ENCODE results near the gene HDAC4.

HDAC4 gene

DNA sequence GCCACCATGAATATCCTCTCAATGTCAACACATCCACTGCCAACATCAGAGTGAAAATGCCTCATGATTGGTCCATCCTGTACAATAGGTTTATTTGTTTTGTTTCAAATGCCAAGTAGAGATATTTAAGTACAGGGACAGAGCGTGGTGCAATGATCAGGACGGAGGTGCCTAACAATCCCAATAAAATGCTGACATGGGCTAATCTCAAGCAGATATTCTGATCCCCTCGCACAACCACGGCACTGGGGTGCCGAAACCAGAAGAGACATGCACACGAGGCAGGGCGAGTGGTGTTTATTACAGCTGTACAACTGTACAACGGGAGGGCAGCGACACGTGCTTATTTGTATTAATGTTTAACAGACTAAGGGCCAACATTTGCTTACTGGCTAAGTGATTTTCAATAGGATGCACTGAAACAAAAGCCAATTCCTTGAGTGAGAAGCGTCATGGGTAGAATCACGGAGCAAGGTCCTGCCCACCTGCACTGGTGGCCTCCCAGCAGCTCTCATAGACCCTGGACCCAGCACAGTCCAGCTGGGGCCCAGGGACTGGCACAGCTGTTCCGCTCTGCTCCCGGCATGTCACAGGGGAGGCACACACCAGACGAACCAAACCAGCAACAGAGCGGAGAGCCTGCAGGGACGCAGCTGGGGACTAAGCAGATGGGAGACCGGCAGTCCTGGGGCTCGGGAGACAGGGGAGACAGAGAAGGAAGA is 101.4 kb downstream of the HDAC4 start:
- H3K4me3 ChIP-seq (ENCODE audit: low read length): no peak overlapping the region
- no peaks in the 10 kb centered on the region for H3K36me3 ChIP-seq (ENCODE audit: control insufficient read depth, insufficient read depth, low read length)
- no peak for DNase-seq (ENCODE audit: low read depth, low spot score)
- H3K9me3 ChIP-seq (ENCODE audit: control insufficient read depth, insufficient read depth, low read length): no peaks in the 10 kb centered on the region
- H3K27ac ChIP-seq (ENCODE audit: low read length): no peak overlapping the region
- WGBS (ENCODE audit: insufficient coverage, insufficient read length): no CpG with 5 or more reads among the region's 19 CpGs
- no peaks in the 10 kb centered on the region for H3K27me3 ChIP-seq (ENCODE audit: control insufficient read depth, insufficient read depth, low read length)
- H3K4me1 ChIP-seq (ENCODE audit: control insufficient read depth, insufficient read depth, low read length): peaks cover 12% of the 10 kb centered on the region

DNA sequence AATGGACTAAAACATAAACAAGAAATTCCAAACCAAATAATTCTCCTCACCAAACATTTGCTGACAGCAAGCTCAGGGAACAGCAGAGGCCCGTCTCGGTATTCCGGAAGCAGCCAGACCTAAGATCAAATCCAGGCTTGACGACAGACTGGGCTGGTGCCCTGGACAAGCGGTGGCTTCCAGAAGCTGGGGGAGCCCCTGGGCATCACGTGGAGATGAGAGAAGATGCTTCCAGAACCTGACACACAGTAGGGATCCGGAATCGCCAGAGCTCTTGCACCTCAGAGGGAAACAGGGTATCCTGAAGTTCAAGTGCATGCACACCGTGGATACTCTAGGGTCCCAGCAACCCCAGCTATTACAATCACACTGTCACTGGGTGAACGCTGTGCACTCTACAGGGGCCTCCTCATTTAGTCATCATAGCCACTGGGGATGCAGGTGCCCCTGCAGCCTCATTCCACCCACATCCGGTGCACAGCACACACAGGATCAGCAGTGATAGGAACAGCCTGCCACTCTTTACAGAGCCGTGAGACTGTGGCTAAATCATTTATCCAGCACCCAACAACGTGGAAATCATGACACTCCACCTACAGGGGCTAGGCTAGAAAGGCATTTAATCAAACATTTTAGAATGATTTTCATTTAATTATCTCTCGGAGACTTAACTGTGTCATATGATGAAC is 102.6 kb downstream of the HDAC4 start:
- Histone ChIP-seq H3K9me3 (ENCODE audit: control insufficient read depth, insufficient read depth, low read length) (no peaks in the 10 kb centered on the region), H3K36me3 (ENCODE audit: control insufficient read depth, insufficient read depth, low read length) (no peaks in the 10 kb centered on the region), H3K27me3 (ENCODE audit: control insufficient read depth, insufficient read depth, low read length) (no peaks in the 10 kb centered on the region), H3K4me1 (ENCODE audit: control insufficient read depth, insufficient read depth, low read length) (peaks cover 18% of the 10 kb centered on the region), H3K27ac (ENCODE audit: low read length) (no peak overlapping the region), H3K4me3 (ENCODE audit: low read length) (no peak overlapping the region)
- DNase-seq (ENCODE audit: low read depth, low spot score): no peak
- no CpG with 5 or more reads among the region's 14 CpGs for WGBS (ENCODE audit: insufficient coverage, insufficient read length)

DNA sequence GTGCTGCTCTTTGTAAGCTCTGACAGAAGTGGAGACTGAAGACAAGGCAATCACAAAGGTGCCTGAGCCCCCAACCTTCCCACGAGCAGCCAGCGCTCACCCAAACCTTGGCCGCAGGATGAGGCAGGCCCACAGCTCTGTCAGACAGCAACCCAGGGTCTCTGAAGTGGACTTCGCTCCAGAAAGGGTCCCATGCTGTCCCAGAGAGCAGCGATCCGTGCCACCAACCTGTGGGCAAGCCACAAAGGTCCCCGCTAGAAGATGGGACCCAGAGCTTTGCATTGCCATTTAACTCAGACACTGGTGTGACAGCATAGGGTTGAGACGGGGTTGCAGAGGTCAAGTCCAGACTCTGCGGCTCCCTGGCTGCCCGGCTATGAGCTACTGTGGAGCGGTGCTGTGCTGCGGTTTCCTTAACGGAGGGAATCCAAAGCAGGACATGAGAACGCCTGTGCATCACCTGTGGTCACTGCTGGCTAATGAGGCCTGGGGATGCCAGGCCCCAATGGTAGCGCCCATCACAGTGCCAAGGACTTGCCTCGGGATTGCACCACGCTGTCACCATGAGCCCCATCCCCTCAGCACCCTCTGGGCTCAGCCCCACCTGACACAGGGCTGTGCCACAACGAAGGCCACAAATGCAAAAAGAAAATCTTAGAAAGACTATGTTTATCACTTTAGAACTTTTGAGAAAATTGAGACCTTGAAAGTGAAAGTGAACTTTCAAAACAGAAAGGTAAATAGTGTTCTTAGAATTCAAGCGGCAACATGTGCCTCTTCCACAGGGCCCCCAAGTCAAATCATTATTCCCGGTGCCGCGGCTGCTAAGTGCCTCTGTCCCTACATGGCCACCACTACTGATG is 103.4 kb downstream of the HDAC4 start:
- peaks cover 17% of the 10 kb centered on the region for H3K4me1 ChIP-seq (ENCODE audit: control insufficient read depth, insufficient read depth, low read length)

DNA sequence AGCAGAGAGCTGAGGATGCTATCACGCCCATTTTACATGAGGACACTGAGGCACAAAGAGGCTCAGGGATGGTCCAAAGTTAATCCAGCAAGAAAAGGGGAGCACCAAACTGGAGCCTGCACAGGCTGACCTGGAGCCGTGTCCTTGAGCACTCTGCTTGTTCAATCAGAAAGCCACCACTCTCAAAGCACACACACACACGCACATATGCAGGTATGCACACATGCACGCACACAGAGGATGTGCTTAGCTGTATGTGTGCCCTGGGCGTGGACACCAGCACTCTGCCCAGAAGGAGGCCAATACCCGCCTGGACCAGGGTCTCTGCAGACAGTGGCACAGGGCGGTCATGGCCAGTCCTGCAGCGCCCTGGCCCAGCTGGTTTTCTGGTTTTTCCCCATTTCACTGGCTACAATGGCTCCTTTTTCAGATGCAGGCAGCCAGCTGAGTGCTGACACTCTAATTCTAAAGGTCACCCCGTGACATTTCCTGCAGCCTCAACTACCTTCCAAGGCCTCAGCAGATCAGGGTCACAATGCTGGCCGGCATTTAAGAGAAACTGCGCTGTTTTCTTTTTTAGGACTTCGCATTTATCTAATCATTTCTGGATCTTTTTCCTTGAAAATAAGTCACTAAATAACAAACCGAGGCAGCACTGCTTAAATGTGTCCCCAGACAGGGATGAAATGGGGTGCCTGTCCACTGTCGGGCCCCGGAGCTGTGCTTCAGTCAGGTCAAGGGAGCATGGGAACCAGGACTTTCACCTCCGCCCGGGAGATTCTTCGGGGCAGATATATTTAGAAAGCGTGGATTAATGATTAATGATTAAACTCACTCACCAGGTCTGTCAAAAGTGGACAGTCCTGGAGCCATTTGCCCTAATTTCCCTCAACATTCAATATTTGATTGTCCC is 104.5 kb downstream of the HDAC4 start:
- WGBS (ENCODE audit: insufficient coverage, insufficient read length): no CpG with 5 or more reads among the region's 19 CpGs
- H3K9me3 ChIP-seq (ENCODE audit: control insufficient read depth, insufficient read depth, low read length): no peaks in the 10 kb centered on the region
- H3K27ac ChIP-seq (ENCODE audit: low read length): no peak overlapping the region
- peaks cover 21% of the 10 kb centered on the region for H3K4me1 ChIP-seq (ENCODE audit: control insufficient read depth, insufficient read depth, low read length)
- H3K27me3 ChIP-seq (ENCODE audit: control insufficient read depth, insufficient read depth, low read length): no peaks in the 10 kb centered on the region
- no peaks in the 10 kb centered on the region for H3K36me3 ChIP-seq (ENCODE audit: control insufficient read depth, insufficient read depth, low read length)
- no peak overlapping the region for H3K4me3 ChIP-seq (ENCODE audit: low read length)
- DNase-seq (ENCODE audit: low read depth, low spot score): no peak

More for the DNA sequence above, 103.4 kb downstream of the HDAC4 start:
- no peak overlapping the region for H3K27ac ChIP-seq (ENCODE audit: low read length)
- H3K9me3 ChIP-seq (ENCODE audit: control insufficient read depth, insufficient read depth, low read length): no peaks in the 10 kb centered on the region
- no peaks in the 10 kb centered on the region for H3K27me3 ChIP-seq (ENCODE audit: control insufficient read depth, insufficient read depth, low read length)
- no CpG with 5 or more reads among the region's 22 CpGs for WGBS (ENCODE audit: insufficient coverage, insufficient read length)
- no peaks in the 10 kb centered on the region for H3K36me3 ChIP-seq (ENCODE audit: control insufficient read depth, insufficient read depth, low read length)
- no peak overlapping the region for H3K4me3 ChIP-seq (ENCODE audit: low read length)
- no peak for DNase-seq (ENCODE audit: low read depth, low spot score)

DNA sequence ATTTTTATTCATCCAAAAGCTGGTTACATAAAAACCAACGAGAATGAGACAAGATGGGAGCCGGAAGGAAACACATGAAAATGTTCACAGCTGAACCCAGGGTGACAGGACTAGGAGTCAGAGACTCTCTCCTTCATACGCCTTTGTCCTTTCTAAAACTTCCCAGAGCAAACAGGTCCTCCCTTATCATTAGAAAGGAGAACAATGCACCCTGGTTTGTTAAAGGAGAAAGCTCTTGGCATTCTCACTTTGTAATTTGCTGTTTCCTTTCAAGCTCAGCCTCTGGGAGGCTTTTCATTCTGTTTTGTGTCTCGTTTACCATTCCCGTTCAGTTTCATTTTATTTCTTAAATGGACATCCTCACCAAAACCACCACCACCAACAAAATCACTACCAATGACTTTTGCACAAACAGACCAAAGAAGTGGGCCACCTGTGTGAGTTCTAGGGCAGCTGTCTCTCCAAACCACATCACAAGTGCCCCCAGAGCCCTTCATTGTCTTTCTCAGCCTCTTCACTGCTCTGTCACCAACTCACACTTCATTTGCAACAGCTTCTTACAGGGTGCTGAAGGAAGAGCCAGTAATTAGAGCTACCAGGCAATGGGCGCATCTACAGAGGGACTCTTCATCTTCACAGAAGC is 105.3 kb downstream of the HDAC4 start:
- WGBS (ENCODE audit: insufficient coverage, insufficient read length): no CpG with 5 or more reads among the region's 6 CpGs
- Histone ChIP-seq H3K4me3 (ENCODE audit: low read length) (no peak overlapping the region), H3K9me3 (ENCODE audit: control insufficient read depth, insufficient read depth, low read length) (no peaks in the 10 kb centered on the region), H3K36me3 (ENCODE audit: control insufficient read depth, insufficient read depth, low read length) (no peaks in the 10 kb centered on the region), H3K27me3 (ENCODE audit: control insufficient read depth, insufficient read depth, low read length) (no peaks in the 10 kb centered on the region), H3K4me1 (ENCODE audit: control insufficient read depth, insufficient read depth, low read length) (peaks cover 25% of the 10 kb centered on the region), H3K27ac (ENCODE audit: low read length) (no peak overlapping the region)
- no peak for DNase-seq (ENCODE audit: low read depth, low spot score)

DNA sequence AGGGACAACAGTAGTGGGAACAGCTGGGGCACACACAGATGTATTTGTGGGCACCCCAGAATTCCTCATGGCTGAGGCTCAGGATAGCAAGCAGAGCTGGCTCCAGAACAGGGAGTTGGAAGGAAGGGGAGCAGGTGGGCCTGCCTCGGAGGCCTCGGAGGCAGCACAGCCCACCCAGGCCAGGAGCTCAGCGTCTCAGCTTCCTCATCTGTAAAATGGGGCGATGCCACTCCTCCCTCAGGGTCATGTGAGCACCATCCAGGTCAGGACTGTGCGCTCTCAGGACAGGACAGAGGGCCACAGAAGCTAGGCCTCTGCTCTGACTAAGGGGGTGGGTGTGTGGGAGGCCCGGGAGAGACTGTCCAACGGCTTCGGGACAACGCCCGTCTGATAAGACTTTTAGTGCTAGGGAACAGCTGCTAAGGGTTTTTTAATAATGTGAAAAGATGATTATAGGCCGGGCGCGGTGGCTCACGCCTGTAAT is 106.2 kb downstream of the HDAC4 start:
- no peak for DNase-seq (ENCODE audit: low read depth, low spot score)
- Histone ChIP-seq H3K9me3 (ENCODE audit: control insufficient read depth, insufficient read depth, low read length) (no peaks in the 10 kb centered on the region), H3K27ac (ENCODE audit: low read length) (no peak overlapping the region), H3K4me3 (ENCODE audit: low read length) (no peak overlapping the region), H3K27me3 (ENCODE audit: control insufficient read depth, insufficient read depth, low read length) (no peaks in the 10 kb centered on the region), H3K36me3 (ENCODE audit: control insufficient read depth, insufficient read depth, low read length) (no peaks in the 10 kb centered on the region), H3K4me1 (ENCODE audit: control insufficient read depth, insufficient read depth, low read length) (peaks cover 27% of the 10 kb centered on the region)
- no CpG with 5 or more reads among the region's 14 CpGs for WGBS (ENCODE audit: insufficient coverage, insufficient read length)

DNA sequence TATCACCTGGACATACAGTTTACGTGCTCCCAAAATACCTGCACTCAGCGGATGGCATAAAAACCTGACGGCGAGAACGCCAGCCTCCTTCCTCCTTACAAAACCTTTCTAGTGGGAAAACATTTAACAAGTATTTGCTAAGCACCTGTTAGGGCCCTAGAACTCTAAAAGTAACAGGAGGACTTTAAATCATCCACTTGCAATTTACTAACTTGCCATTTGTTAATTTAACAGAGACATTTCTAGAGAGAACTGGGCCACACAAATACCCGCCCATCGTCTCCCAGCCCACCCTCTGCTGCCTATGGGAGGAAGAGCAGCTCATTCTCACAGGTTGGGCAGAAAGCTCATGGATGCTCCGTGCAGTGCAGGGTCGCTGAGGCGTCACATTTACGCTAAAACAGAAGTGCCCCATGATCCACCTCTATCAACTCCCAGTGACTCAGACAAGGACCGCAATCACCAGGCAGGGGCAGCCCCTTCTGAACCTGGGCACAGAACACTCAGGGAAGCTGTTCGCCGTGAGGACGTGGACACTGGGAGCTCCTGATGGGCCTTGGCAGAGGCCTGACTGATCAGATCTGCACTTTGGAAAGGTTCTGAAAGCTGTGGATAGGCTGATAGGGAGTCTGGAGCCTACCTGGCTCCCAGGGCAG is 106.9 kb downstream of the HDAC4 start:
- Histone ChIP-seq H3K27me3 (ENCODE audit: control insufficient read depth, insufficient read depth, low read length) (no peaks in the 10 kb centered on the region), H3K9me3 (ENCODE audit: control insufficient read depth, insufficient read depth, low read length) (no peaks in the 10 kb centered on the region), H3K4me1 (ENCODE audit: control insufficient read depth, insufficient read depth, low read length) (peaks cover 29% of the 10 kb centered on the region), H3K36me3 (ENCODE audit: control insufficient read depth, insufficient read depth, low read length) (no peaks in the 10 kb centered on the region), H3K27ac (ENCODE audit: low read length) (no peak overlapping the region), H3K4me3 (ENCODE audit: low read length) (no peak overlapping the region)
- no CpG with 5 or more reads among the region's 15 CpGs for WGBS (ENCODE audit: insufficient coverage, insufficient read length)
- no peak for DNase-seq (ENCODE audit: low read depth, low spot score)

DNA sequence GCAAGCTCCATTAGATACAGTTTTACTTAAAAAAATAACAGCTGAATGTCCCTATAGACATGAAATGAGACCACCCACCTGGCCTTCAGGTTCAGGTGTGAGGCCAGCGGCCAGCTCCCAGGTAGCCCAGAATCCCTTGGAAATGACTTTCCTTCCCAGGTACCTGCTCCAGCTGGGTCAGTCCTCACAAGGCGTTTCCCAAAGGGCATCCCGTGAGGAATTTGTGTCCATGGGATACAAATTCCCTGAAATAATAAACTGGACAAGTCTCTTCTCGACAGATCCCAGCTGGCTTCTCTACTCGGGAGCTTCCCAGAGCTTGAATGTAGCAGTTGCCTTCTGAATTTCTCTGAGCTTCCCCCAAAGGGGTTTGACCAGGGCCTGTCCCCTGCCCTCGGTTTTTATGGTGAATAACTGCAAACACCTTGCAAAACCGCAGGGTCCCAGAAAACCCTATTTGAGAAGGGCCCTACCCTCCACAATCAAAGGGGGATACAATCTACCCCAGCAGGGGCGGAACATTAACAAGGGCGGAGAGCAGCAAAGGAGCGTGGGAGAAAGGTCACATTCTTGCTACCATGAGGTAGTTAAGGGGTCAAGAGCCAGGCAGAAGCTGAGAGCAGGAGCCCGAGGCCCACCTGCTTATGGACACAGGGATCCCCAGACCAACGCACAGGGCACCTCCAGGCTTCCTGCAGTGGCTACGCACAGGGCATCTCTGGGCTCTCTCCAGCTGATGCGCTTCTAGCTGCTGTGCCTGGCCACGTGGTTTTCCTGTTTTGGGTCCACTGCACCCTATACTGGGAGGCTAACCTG is 107.7 kb downstream of the HDAC4 start:
- WGBS (ENCODE audit: insufficient coverage, insufficient read length): no CpG with 5 or more reads among the region's 15 CpGs
- H3K36me3 ChIP-seq (ENCODE audit: control insufficient read depth, insufficient read depth, low read length): no peaks in the 10 kb centered on the region
- no peak overlapping the region for H3K27ac ChIP-seq (ENCODE audit: low read length)
- H3K4me3 ChIP-seq (ENCODE audit: low read length): no peak overlapping the region
- DNase-seq (ENCODE audit: low read depth, low spot score): no peak
- H3K9me3 ChIP-seq (ENCODE audit: control insufficient read depth, insufficient read depth, low read length): no peaks in the 10 kb centered on the region
- no peaks in the 10 kb centered on the region for H3K27me3 ChIP-seq (ENCODE audit: control insufficient read depth, insufficient read depth, low read length)
- H3K4me1 ChIP-seq (ENCODE audit: control insufficient read depth, insufficient read depth, low read length): peaks cover 29% of the 10 kb centered on the region

DNA sequence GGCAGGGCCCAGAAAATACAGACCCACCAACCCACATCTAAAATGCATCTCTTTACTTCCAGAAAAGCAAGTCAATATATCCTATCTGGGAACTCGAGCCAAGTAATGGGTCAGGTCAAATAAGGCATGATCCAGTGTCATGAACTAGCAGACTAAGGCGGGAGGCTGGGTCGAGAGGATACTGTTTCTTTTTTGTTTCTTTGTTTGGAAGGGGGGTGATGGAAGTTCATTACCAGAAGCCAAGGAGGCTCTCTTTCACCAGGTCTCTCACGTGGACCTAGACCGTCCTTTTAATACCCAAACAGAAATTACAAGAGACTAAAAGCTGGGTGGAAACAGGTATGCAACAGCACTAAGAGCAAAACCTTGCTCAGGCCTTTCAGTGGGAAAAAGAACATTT is 108.3 kb downstream of the HDAC4 start:
- Histone ChIP-seq H3K4me1 (ENCODE audit: control insufficient read depth, insufficient read depth, low read length) (peaks cover 29% of the 10 kb centered on the region), H3K27ac (ENCODE audit: low read length) (no peak overlapping the region), H3K27me3 (ENCODE audit: control insufficient read depth, insufficient read depth, low read length) (no peaks in the 10 kb centered on the region), H3K36me3 (ENCODE audit: control insufficient read depth, insufficient read depth, low read length) (no peaks in the 10 kb centered on the region), H3K4me3 (ENCODE audit: low read length) (no peak overlapping the region), H3K9me3 (ENCODE audit: control insufficient read depth, insufficient read depth, low read length) (no peaks in the 10 kb centered on the region)
- no CpG with 5 or more reads among the region's 5 CpGs for WGBS (ENCODE audit: insufficient coverage, insufficient read length)
- no peak for DNase-seq (ENCODE audit: low read depth, low spot score)

All from iPS DF 6.9 (cell line).